GM19372 (cell line): Measurements from ENCODE around the gene ALOX5.
"Not testable (repeated sequence)": the region's sequence is repeated elsewhere in the genome, so short reads cannot be mapped to it uniquely, and the experiment has no call there.

Experiments
- ATAC-seq: cut with Tn5 transposase; IDR thresholded peaks from one replicate; pipeline ENCODE4 v1.9.1; 2021; ENCODE audit warnings: mild to moderate bottlenecking, low read depth, moderate library complexity; ENCODE audit not compliant: unreplicated experiment

The ALOX5 gene

GRCh38 chr10:45460235-45460878 lies 86.3 kb downstream of the ALOX5 start:
- peak; percentile 41 for ATAC-seq

- peak; percentile 63 for ATAC-seq
Measured at GRCh38 chr10:45461034-45461433, 87.0 kb downstream of the ALOX5 start.

- ATAC-seq = no peak
Measured at GRCh38 chr10:45463244-45464116, 89.5 kb downstream of the ALOX5 start.

GRCh38 chr10:45464958-45465567 lies 91.0 kb downstream of the ALOX5 start:
- peak; percentile 38 for ATAC-seq

GRCh38 chr10:45466784-45467183 lies 92.8 kb downstream of the ALOX5 start:
- ATAC-seq = no peak

GRCh38 chr10:45468079-45468478 lies 94.1 kb downstream of the ALOX5 start:
- ATAC-seq = no peak

- ATAC-seq = no peak
Measured at GRCh38 chr10:45470098-45471012, 96.3 kb downstream of the ALOX5 start.

- no peak for ATAC-seq
Measured at GRCh38 chr10:45471059-45471458, 97.0 kb downstream of the ALOX5 start.

- ATAC-seq = no peak
Measured at GRCh38 chr10:45471531-45472310, 97.7 kb downstream of the ALOX5 start.

GRCh38 chr10:45473126-45473525 lies 99.1 kb downstream of the ALOX5 start:
- no peak for ATAC-seq

GRCh38 chr10:45476559-45476958 lies 102.5 kb downstream of the ALOX5 start:
- no peak for ATAC-seq

GRCh38 chr10:45480294-45480693 lies 106.3 kb downstream of the ALOX5 start:
- no peak for ATAC-seq

GRCh38 chr10:45481100-45481499 lies 107.1 kb downstream of the ALOX5 start:
- ATAC-seq = not testable (repeated sequence)

- no peak for ATAC-seq
Measured at GRCh38 chr10:45483002-45483401, 109.0 kb downstream of the ALOX5 start.

- ATAC-seq = no peak
Measured at GRCh38 chr10:45487735-45488134, 113.7 kb downstream of the ALOX5 start.

GRCh38 chr10:45488365-45488764 lies 114.3 kb downstream of the ALOX5 start:
- no peak for ATAC-seq

- no peak for ATAC-seq
Measured at GRCh38 chr10:45490277-45490676, 116.3 kb downstream of the ALOX5 start.

GRCh38 chr10:45491061-45491460 lies 117.0 kb downstream of the ALOX5 start:
- no peak for ATAC-seq
